CD4-positive, alpha-beta T cell treated with Interleukin-17A for 4 hours (primary cell): ENCODE results near the gene ACER3.

ENCODE experiments used
- DNase-seq: peaks from one replicate; pipeline ENCODE4 v3.0.0-alpha.2; 2020; ENCODE audit warnings: mixed read lengths

The ACER3 gene

GRCh38 chr11:77065878-77066228 is 205.1 kb downstream of the ACER3 start:
- DNase-seq = no peak

GRCh38 chr11:77066229-77067042 is 205.7 kb downstream of the ACER3 start, which contains the start of gene CAPN5:
CAPN5 (plus strand) TSS chr11:77066971; CDS start chr11:77084887, 17,916 bp downstream.
- DNase-seq = peak; percentile 94

- DNase-seq = no peak
These were observed 207.2 kb downstream of the ACER3 start for GRCh38 chr11:77067861-77068443.

- DNase-seq = no peak
These were observed 208.0 kb downstream of the ACER3 start for GRCh38 chr11:77068457-77069335.

- DNase-seq = no peak
These were observed 208.7 kb downstream of the ACER3 start for GRCh38 chr11:77069336-77069968.

- no peak for DNase-seq
These were observed 209.4 kb downstream of the ACER3 start for GRCh38 chr11:77069969-77070582.

GRCh38 chr11:77071077-77071476 is 210.4 kb downstream of the ACER3 start:
- no peak for DNase-seq

- DNase-seq = no peak
These were observed 211.2 kb downstream of the ACER3 start for GRCh38 chr11:77071671-77072605.

- no peak for DNase-seq
These were observed 212.2 kb downstream of the ACER3 start for GRCh38 chr11:77072851-77073327.

- no peak for DNase-seq
These were observed 212.7 kb downstream of the ACER3 start for GRCh38 chr11:77073328-77074001.

GRCh38 chr11:77074205-77074604 is 213.5 kb downstream of the ACER3 start:
- no peak for DNase-seq

GRCh38 chr11:77074626-77075221 is 214.0 kb downstream of the ACER3 start:
- no peak for DNase-seq

GRCh38 chr11:77075425-77075905 is 214.7 kb downstream of the ACER3 start:
- no peak for DNase-seq
